NCI-H748 (cell line): ENCODE measurements around the gene USP10.

ENCODE experiments used
- DNase-seq: peaks from one replicate; lab custom pipeline; 2025; ENCODE audit not compliant: unreplicated experiment; lab: John Stamatoyannopoulos, UW

The USP10 gene

GRCh38 chr16:84791088-84791487 lies 91.3 kb downstream of the USP10 start:
- no peak for DNase-seq

GRCh38 chr16:84791501-84791900 lies 91.7 kb downstream of the USP10 start:
- DNase-seq: no peak

- DNase-seq: no peak
Measured at GRCh38 chr16:84794186-84794585, 94.4 kb downstream of the USP10 start.

GRCh38 chr16:84794626-84795025 lies 94.8 kb downstream of the USP10 start:
- no peak for DNase-seq

- DNase-seq: no peak
Measured at GRCh38 chr16:84795329-84796053, 95.7 kb downstream of the USP10 start.

- no peak for DNase-seq
Measured at GRCh38 chr16:84800158-84800978, 100.6 kb downstream of the USP10 start.

- DNase-seq: no peak
Measured at GRCh38 chr16:84803146-84803545, 103.3 kb downstream of the USP10 start.

GRCh38 chr16:84804326-84804725 lies 104.5 kb downstream of the USP10 start:
- no peak for DNase-seq

- no peak for DNase-seq
Measured at GRCh38 chr16:84806256-84806889, 106.6 kb downstream of the USP10 start.

GRCh38 chr16:84806890-84807258 lies 107.1 kb downstream of the USP10 start:
- DNase-seq: no peak

- DNase-seq: no peak
Measured at GRCh38 chr16:84807776-84808175, 108.0 kb downstream of the USP10 start.

GRCh38 chr16:84808826-84809225 lies 109.0 kb downstream of the USP10 start:
- no peak for DNase-seq

- DNase-seq: no peak
Measured at GRCh38 chr16:84810518-84811273, 110.9 kb downstream of the USP10 start.

GRCh38 chr16:84811529-84811928 lies 111.7 kb downstream of the USP10 start:
- DNase-seq: no peak

GRCh38 chr16:84813141-84813934 lies 113.5 kb downstream of the USP10 start:
- no peak for DNase-seq

GRCh38 chr16:84815462-84815861 lies 115.7 kb downstream of the USP10 start:
- DNase-seq: no peak

GRCh38 chr16:84816023-84816422 lies 116.2 kb downstream of the USP10 start:
- DNase-seq: no peak

GRCh38 chr16:84816485-84816884 lies 116.7 kb downstream of the USP10 start:
- no peak for DNase-seq

- DNase-seq: no peak
Measured at GRCh38 chr16:84817206-84817605, 117.4 kb downstream of the USP10 start.

- no peak for DNase-seq
Measured at GRCh38 chr16:84817613-84818012, 117.8 kb downstream of the USP10 start.
